ENCODE results near the gene C5orf15. TPM values are rescaled to one million over a fixed set of nuclear protein-coding genes. Genes with fewer than 3 reads are reported as not detected.

Gene C5orf15
- total RNA-seq, 4 donors from 2014 or later: 53.7 to 76.3 (median 71.4) TPM

GRCh38 chr5:133913413-133914155 lies 54.8 kb downstream of the C5orf15 start:
- TF ChIP-seq CTCF (IDR thresholded peaks at IDR 0.05): no peak
- TF ChIP-seq POLR2A (IDR thresholded peaks at IDR 0.05): no peak
- intact Hi-C loops (cut with DNase I): no loop called here
- Histone ChIP-seq H3K27me3 (no peaks in the 10 kb centered on the region), H3K4me1 (no peaks in the 10 kb centered on the region), H3K4me3 (replicated peaks in 1 of 3) (no peak overlapping the region), H3K9me3 (no peaks in the 10 kb centered on the region), H3K27ac (no peak overlapping the region), H3K36me3 (no peaks in the 10 kb centered on the region)
- no peak for DNase-seq
- WGBS, 2 donors: 88 to 89% methylated on average over 7 to 8 of the region's 8 CpGs

- no peaks in the 10 kb centered on the region for H3K36me3 ChIP-seq
- H3K27me3 ChIP-seq: no peaks in the 10 kb centered on the region
- H3K9me3 ChIP-seq: no peaks in the 10 kb centered on the region
- TF ChIP-seq CTCF (IDR thresholded peaks at IDR 0.05): no peak
- no peak for DNase-seq
- intact Hi-C loops (cut with DNase I): no loop called here
- H3K27ac ChIP-seq: no peak overlapping the region
- H3K4me1 ChIP-seq: no peaks in the 10 kb centered on the region
- 84 to 89% methylated on average over 10 of the region's 10 CpGs for WGBS, 2 donors
- no peak overlapping the region for H3K4me3 ChIP-seq (replicated peaks in 1 of 3)
Measured at GRCh38 chr5:133912951-133913350, 55.5 kb downstream of the C5orf15 start.

GRCh38 chr5:133910571-133910970 lies 57.9 kb downstream of the C5orf15 start:
- no peak for DNase-seq
- WGBS, 2 donors: 84 to 97% methylated on average over 5 to 6 of the region's 6 CpGs
- H3K36me3 ChIP-seq: no peaks in the 10 kb centered on the region
- TF ChIP-seq CTCF (IDR thresholded peaks at IDR 0.05): no peak
- H3K27ac ChIP-seq: no peak overlapping the region
- H3K4me3 ChIP-seq (replicated peaks in 1 of 3): no peak overlapping the region
- no peaks in the 10 kb centered on the region for H3K9me3 ChIP-seq
- intact Hi-C loops (cut with DNase I): no loop called here
- no peaks in the 10 kb centered on the region for H3K4me1 ChIP-seq
- no peaks in the 10 kb centered on the region for H3K27me3 ChIP-seq

GRCh38 chr5:133909603-133910002 lies 58.8 kb downstream of the C5orf15 start:
- intact Hi-C loops (cut with DNase I): no loop called here
- no peak overlapping the region for H3K4me3 ChIP-seq (replicated peaks in 1 of 3)
- no peaks in the 10 kb centered on the region for H3K4me1 ChIP-seq
- no peaks in the 10 kb centered on the region for H3K36me3 ChIP-seq
- no peak for DNase-seq
- TF ChIP-seq CTCF (IDR thresholded peaks at IDR 0.05) (no peak), POLR2A (IDR thresholded peaks at IDR 0.05) (no peak)
- no peak overlapping the region for H3K27ac ChIP-seq
- H3K9me3 ChIP-seq: no peaks in the 10 kb centered on the region
- 95 to 97% methylated on average over 4 of the region's 4 CpGs for WGBS, 2 donors
- no peaks in the 10 kb centered on the region for H3K27me3 ChIP-seq

GRCh38 chr5:133907075-133907474 lies 61.4 kb downstream of the C5orf15 start:
- peak in 1 of 2 donors; percentile 7 for DNase-seq
- H3K27me3 ChIP-seq: no peaks in the 10 kb centered on the region
- no peak overlapping the region for H3K27ac ChIP-seq
- no peaks in the 10 kb centered on the region for H3K36me3 ChIP-seq
- intact Hi-C loops (cut with DNase I): no loop called here
- H3K9me3 ChIP-seq: no peaks in the 10 kb centered on the region
- 84 to 87% methylated on average over 5 to 8 of the region's 9 CpGs for WGBS, 2 donors
- no peak overlapping the region for H3K4me3 ChIP-seq (replicated peaks in 1 of 3)
- no peak for TF ChIP-seq POLR2A (IDR thresholded peaks at IDR 0.05)
- no peak for TF ChIP-seq CTCF (IDR thresholded peaks at IDR 0.05)
- H3K4me1 ChIP-seq: no peaks in the 10 kb centered on the region

All from thyroid gland (tissue), 4 donors.